Retinal pigment epithelial cell (primary cell): ENCODE results near the gene CFB.
A peak's percentile ranks its signal among the peaks of the same experiment; 100 is the strongest.
"Not testable (repeated sequence)": the region's sequence is repeated elsewhere in the genome, so short reads cannot be mapped to it uniquely, and the experiment has no call there.

ENCODE experiments used
- DNase-seq: peaks from one replicate; pipeline ENCODE4 v3.0.0-alpha.2; 2010; ENCODE audit warnings: low read depth
- H3K4me3 ChIP-seq: 2 replicates; pipeline ENCODE4 v1.5.1; 2011; ENCODE audit warnings: mild to moderate bottlenecking, low read length, control low read depth, moderate library complexity
- TF ChIP-seq, protein P1 (sequence below): conservative IDR thresholded peaks from 2 replicates; pipeline ENCODE4 v1.5.1; 2011; ENCODE audit warnings: low read depth, low read length, control low read depth, inconsistent platforms

CFB gene

DNA sequence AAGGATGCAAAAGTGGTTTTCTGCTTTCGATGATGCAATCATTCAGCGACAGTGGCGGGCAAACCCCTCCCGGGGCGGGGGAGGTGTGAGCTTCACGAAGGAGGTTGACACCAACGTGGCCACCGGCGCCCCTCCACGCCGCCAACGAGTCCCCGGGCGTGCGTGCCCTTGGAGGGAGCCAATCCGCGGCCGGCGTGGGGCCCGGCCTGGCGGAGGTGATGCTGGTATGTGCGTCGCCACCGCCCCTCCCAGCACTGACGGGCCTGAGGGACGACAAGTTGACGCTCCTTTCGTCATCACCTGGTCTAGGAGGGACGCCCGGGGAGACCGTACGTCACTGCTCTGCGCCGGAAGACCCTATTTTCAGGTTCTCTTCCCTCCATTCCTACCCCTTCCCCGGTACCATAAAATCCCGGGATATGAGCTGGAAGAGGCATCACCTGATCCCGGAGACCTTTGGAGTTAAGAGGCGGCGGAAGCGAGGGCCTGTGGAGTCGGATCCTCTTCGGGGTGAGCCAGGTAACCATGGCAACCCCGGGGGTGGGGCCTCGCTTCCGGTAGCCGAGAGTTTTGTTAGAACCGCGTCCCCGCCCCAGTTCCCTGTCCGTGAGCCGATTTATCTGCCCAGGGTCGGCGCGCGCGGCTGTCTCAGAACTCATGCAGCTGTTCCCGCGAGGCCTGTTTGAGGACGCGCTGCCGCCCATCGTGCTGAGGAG lies 26.3 kb downstream of the CFB start, which contains the start of gene DXO:
DXO (minus strand) TSS at position 146 of the 716 bp plus-strand sequence. CDS start 463 bp downstream, outside the sequence.
- peak; percentile 95 for DNase-seq
- TF ChIP-seq, protein P1, sequence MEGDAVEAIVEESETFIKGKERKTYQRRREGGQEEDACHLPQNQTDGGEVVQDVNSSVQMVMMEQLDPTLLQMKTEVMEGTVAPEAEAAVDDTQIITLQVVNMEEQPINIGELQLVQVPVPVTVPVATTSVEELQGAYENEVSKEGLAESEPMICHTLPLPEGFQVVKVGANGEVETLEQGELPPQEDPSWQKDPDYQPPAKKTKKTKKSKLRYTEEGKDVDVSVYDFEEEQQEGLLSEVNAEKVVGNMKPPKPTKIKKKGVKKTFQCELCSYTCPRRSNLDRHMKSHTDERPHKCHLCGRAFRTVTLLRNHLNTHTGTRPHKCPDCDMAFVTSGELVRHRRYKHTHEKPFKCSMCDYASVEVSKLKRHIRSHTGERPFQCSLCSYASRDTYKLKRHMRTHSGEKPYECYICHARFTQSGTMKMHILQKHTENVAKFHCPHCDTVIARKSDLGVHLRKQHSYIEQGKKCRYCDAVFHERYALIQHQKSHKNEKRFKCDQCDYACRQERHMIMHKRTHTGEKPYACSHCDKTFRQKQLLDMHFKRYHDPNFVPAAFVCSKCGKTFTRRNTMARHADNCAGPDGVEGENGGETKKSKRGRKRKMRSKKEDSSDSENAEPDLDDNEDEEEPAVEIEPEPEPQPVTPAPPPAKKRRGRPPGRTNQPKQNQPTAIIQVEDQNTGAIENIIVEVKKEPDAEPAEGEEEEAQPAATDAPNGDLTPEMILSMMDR: no peak
- peak within 1 kb of the TSS; percentile 91 for H3K4me3 ChIP-seq

DNA sequence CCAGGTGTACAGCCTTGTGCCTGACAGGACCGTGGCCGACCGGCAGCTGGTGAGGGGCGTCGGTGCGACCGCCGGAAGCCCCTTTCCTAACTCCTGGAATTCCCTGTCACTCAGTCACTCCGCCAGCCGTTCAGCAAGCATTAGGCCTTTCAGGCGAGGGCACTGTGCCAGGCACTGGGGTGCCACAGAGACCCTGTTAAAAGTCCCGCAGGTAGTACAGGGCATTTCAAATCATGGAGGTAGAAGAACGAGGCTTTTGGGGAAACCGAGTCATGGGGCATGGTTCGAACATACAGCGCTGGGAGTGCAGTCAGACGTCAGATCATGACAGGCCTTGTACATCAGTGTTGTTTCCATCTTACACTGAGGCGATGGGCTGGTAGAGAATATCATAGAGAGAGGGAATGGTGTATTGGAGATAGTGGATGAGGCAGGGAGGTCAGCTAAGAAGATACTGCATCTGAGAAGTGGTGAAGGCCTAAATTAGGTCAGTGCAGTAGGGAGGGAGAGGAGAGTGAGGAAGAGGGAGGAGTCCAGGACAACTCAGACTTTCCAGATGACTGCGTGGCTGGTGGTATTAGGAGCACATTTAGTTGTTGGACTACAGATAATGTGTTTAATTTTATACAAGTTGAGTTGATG lies 26.9 kb downstream of the CFB start:
- peak overlapping the region; percentile 91 for H3K4me3 ChIP-seq
- DNase-seq: no peak
- TF ChIP-seq, protein P1: no peak

GRCh38 chr6:31976065-31976464 lies 30.2 kb downstream of the CFB start:
- DNase-seq: not testable (repeated sequence)

GRCh38 chr6:31977816-31978431 lies 32.0 kb downstream of the CFB start:
- no peak overlapping the region for H3K4me3 ChIP-seq
- TF ChIP-seq, protein P1: no peak
- DNase-seq: no peak

More at GRCh38 chr6:31976065-31976464, 30.2 kb downstream of the CFB start:
- H3K4me3 ChIP-seq: not testable (repeated sequence)

- no peak for DNase-seq
- TF ChIP-seq, protein P1: no peak
- H3K4me3 ChIP-seq: no peak overlapping the region
Measured at GRCh38 chr6:31978831-31979230, 32.9 kb downstream of the CFB start.

DNA sequence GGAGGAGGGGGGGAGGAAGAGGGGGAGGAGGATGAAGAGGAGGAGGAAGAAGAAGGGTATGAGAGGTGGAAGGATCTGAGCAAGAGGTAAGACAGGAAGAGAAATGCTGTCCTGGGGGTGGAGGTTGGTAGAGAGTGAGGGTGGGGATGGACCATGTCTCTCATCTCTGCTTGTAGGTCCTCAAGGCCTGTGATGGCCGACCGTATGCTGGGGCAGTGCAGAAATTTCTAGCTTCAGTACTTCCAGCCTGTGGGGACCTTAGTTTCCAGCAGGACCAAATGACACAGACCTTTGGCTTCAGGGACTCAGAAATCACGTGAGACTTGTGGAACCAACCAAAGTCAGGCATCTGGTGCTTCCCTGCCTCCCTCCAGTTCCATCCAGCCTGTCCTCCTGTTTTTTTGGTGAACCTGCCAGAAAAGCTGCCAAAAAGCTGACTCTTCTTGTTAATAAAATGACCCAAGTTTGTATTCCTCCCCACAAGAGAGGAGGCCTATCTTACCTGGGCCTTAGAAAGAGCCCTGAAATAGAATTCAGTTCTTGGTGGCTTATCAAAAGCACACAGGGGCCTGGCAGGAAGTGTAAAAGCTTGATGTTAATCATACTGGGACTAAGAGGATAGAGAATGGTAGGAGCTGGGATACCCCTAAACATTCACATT lies 33.5 kb downstream of the CFB start:
- no peak for DNase-seq
- TF ChIP-seq, protein P1: no peak
- no peak overlapping the region for H3K4me3 ChIP-seq

DNA sequence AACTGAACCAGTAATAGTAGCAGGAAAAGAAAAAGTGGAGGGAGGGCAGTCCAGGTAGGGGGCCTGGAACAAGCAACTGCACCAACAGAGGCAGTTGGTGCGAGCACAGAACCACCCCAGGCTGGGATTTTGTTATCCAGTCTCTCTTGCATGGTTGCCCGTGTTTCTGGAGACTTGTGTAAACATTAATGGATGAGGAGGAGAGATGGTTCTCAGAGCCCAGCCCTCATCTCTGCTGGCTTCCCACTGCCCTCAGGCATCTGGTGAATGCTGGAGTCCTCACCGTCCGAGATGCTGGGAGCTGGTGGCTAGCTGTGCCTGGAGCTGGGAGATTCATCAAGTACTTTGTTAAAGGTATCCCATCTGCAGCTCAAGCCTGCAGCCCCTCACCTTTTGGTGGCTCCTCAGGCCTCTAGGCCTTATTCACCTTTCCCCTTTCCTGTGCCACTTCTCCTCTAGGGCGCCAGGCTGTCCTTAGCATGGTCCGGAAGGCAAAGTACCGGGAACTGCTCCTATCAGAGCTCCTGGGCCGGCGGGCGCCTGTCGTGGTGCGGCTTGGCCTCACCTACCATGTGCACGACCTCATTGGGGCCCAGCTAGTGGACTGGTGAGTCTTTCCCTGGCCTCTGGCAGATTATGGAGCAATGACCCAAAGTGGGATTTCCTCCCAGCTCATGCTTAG lies 34.4 kb downstream of the CFB start:
- not testable (repeated sequence) for H3K4me3 ChIP-seq, DNase-seq

DNA sequence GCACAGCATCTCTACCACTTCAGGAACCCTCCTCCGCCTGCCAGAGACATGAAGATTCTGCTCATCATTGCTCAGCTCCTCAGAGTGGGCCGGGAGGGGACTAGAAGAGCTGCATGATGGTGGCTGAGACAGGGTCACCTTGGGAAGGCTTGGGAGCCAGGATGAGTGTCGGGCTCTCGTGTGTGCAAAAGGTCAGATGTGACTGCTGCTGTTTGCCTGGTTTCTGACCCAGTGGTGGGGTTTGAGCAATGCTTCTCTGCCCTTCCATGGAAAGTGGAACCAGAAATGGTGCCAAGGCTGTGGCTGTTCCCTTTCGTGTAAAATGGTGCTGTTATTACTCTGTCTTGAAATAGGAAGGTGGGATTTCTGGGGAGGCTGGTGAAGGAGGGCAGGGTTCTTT lies 35.1 kb downstream of the CFB start:
- not testable (repeated sequence) for DNase-seq, H3K4me3 ChIP-seq

DNA sequence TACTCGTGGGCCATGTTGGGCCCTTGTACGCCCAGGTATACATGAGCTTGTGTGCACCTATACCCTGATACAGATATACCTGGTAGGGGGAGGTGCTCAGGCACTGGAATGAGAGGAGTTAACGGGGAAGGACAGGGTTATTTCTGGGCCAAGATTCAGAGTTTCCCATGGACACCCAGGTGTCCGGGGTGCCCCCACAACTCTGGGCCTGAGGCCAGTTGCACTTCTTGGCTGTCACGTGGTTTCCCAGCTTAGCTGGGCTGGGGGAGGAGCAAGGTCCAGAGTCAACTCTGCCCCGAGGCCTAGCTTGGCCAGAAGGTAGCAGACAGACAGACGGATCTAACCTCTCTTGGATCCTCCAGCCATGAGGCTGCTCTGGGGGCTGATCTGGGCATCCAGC lies 35.8 kb downstream of the CFB start, which contains the start of gene C4A:
C4A (plus strand) TSS at position 314 of the 400 bp plus-strand sequence; CDS start at position 365, 51 bp downstream.
- not testable (repeated sequence) for H3K4me3 ChIP-seq

GRCh38 chr6:31989363-31989762 lies 43.5 kb downstream of the CFB start:
- H3K4me3 ChIP-seq, DNase-seq: not testable (repeated sequence)

More for the DNA sequence above, 35.8 kb downstream of the CFB start, which contains the start of gene C4A:
- not testable (repeated sequence) for DNase-seq

GRCh38 chr6:31994421-31994820 lies 48.5 kb downstream of the CFB start:
- DNase-seq, H3K4me3 ChIP-seq: not testable (repeated sequence)
